H1 (cell line): ENCODE results near the gene USP1.

ENCODE experiments used
- BRCA1 ChIP-seq: IDR thresholded peaks from 2 replicates; pipeline ENCODE4 v1.6.1; 2012; ENCODE audit warnings: low read depth, low read length, improper control_type of control experiment
- CBX5 ChIP-seq: fragments of 300-800, 300-1000 bp; sonication (generic); IDR thresholded peaks from 2 replicates; pipeline ENCODE4 v1.7.1; 2016; ENCODE audit warnings: antibody characterized with exemption, low read length, low read depth
- GABPA ChIP-seq: IDR thresholded peaks from 2 replicates; pipeline ENCODE4 v1.6.1; 2011; ENCODE audit warnings: mild to moderate bottlenecking, low read length, moderate library complexity, borderline replicate concordance; ENCODE audit not compliant: insufficient read depth
- POLR2A ChIP-seq, 2 experiments: IDR thresholded peaks; 1 replicate in 1 of 2; 2 replicates in 1 of 2; pipeline ENCODE4 v1.6.1; 2011; ENCODE audit warnings: low read depth in 2 of 2, low read length in 2 of 2, mild to moderate bottlenecking in 2 of 2; ENCODE audit errors: control extremely low read depth in 1 of 2
- POLR2AphosphoS5 ChIP-seq: IDR thresholded peaks from 2 replicates; pipeline ENCODE4 v1.6.1; 2011; ENCODE audit warnings: low read depth, low read length
- SIN3A ChIP-seq, 2 experiments: IDR thresholded peaks in 1 of 2; conservative IDR thresholded peaks in 1 of 2; 2 replicates each; pipeline ENCODE4 v1.6.1; 2011 to 2012; ENCODE audit warnings: low read length in 2 of 2, improper control_type of control experiment in 1 of 2, low read depth in 1 of 2, mild to moderate bottlenecking in 1 of 2
- SP2 ChIP-seq: IDR thresholded peaks from 2 replicates; pipeline ENCODE4 v1.6.1; 2012; ENCODE audit warnings: mild to moderate bottlenecking, low read length, inconsistent platforms
- TF ChIP-seq, protein P1 (sequence below): IDR thresholded peaks from 2 replicates; pipeline ENCODE4 v1.6.1; 2012; ENCODE audit warnings: inconsistent platforms
- TF ChIP-seq, protein P2 (sequence below), 3 experiments: IDR thresholded peaks; 1 replicate in 2 of 3; 2 replicates in 1 of 3; pipeline versions ENCODE4 v1.5.1 to v1.6.1; 2011; ENCODE audit warnings: low read length in 3 of 3, mild to moderate bottlenecking in 3 of 3, inconsistent platforms in 2 of 3, low read depth in 1 of 3, moderate library complexity in 1 of 3; ENCODE audit not compliant: insufficient read depth in 1 of 3; ENCODE audit errors: control extremely low read depth in 1 of 3

DNA sequence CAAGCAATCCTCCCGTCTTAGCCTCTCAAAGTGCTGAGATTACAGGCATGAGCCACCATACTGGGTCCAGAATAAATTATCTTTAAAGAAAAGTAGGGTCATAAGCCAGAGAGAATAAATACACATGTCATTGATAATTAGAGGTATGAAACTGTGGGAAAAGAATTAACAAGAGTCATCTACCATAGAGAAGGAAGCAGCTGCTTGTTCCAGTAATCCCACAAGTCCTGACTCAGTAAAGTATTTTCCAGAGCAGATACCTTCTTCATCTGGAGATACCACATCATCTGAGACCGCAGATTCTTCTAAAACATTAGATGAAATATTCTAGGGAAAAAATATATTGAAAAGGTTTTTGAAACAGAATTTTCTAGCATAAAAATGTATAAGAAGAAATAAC is 55.7 kb downstream of the USP1 start:
- TF ChIP-seq POLR2A (IDR thresholded peaks at IDR 0.05; ENCODE audit: control extremely low read depth in 1 of 2, low read depth in 2 of 2, low read length in 2 of 2) = no peak
- no peak for TF ChIP-seq BRCA1
- TF ChIP-seq, protein P1, sequence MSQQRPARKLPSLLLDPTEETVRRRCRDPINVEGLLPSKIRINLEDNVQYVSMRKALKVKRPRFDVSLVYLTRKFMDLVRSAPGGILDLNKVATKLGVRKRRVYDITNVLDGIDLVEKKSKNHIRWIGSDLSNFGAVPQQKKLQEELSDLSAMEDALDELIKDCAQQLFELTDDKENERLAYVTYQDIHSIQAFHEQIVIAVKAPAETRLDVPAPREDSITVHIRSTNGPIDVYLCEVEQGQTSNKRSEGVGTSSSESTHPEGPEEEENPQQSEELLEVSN = no peak
- TF ChIP-seq SIN3A (conservative IDR thresholded peaks at IDR 0.05 in 1 of 2, IDR thresholded peaks at IDR 0.05 in 1 of 2; ENCODE audit: low read depth in 1 of 2, low read length in 2 of 2) = no peak
- TF ChIP-seq GABPA = no peak
- TF ChIP-seq, protein P2, sequence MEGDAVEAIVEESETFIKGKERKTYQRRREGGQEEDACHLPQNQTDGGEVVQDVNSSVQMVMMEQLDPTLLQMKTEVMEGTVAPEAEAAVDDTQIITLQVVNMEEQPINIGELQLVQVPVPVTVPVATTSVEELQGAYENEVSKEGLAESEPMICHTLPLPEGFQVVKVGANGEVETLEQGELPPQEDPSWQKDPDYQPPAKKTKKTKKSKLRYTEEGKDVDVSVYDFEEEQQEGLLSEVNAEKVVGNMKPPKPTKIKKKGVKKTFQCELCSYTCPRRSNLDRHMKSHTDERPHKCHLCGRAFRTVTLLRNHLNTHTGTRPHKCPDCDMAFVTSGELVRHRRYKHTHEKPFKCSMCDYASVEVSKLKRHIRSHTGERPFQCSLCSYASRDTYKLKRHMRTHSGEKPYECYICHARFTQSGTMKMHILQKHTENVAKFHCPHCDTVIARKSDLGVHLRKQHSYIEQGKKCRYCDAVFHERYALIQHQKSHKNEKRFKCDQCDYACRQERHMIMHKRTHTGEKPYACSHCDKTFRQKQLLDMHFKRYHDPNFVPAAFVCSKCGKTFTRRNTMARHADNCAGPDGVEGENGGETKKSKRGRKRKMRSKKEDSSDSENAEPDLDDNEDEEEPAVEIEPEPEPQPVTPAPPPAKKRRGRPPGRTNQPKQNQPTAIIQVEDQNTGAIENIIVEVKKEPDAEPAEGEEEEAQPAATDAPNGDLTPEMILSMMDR (IDR thresholded peaks at IDR 0.05; ENCODE audit: control extremely low read depth in 1 of 3, insufficient read depth in 1 of 3, low read depth in 1 of 3, low read length in 3 of 3) = no peak
- TF ChIP-seq POLR2AphosphoS5 = no peak
- no peak for TF ChIP-seq SP2
- TF ChIP-seq CBX5 = no peak
